Skeletal muscle tissue (tissue), 4 donors: ENCODE measurements around the gene SH2D1A. TPM values are rescaled to one million over a fixed set of nuclear protein-coding genes. Genes with fewer than 3 reads are reported as not detected.

ENCODE experiments used
- H3K27ac ChIP-seq: one replicate; pipeline ENCODE4 v1.7.0; 2013; ENCODE audit warnings: mild to moderate bottlenecking, low read depth, low read length, inconsistent platforms
- H3K27me3 ChIP-seq, 3 donors: one replicate each; pipeline ENCODE4 v1.7.0; 2013; ENCODE audit warnings: low read length in 3 of 3; ENCODE audit not compliant: control insufficient read depth in 3 of 3, insufficient read depth in 3 of 3
- H3K36me3 ChIP-seq, 3 donors: one replicate each; pipeline ENCODE4 v1.7.0; 2013; ENCODE audit warnings: low read length in 3 of 3; ENCODE audit not compliant: control insufficient read depth in 3 of 3, insufficient read depth in 3 of 3
- H3K4me1 ChIP-seq, 3 donors: one replicate each; pipeline ENCODE4 v1.7.0; 2013; ENCODE audit warnings: low read length in 3 of 3, mild to moderate bottlenecking in 3 of 3; ENCODE audit not compliant: control insufficient read depth in 3 of 3, insufficient read depth in 3 of 3
- H3K4me3 ChIP-seq, 3 donors: one replicate each; pipeline ENCODE4 v1.7.0; 2013; ENCODE audit warnings: low read length in 3 of 3
- H3K9ac ChIP-seq, 3 donors: one replicate each; pipeline ENCODE4 v1.7.0; 2013; ENCODE audit warnings: low read length in 3 of 3, mild to moderate bottlenecking in 3 of 3, moderate library complexity in 2 of 3, low read depth in 1 of 3
- H3K9me3 ChIP-seq, 3 donors: one replicate each; pipeline ENCODE4 v1.7.0; 2013; ENCODE audit warnings: low read length in 3 of 3; ENCODE audit not compliant: control insufficient read depth in 3 of 3
- total RNA-seq: library from RNA; depleted of rRNA; stranded (reverse); fragments of >200 nt; gene quantifications from one replicate; pipeline ENCODE4 v1.2.3, GENCODE V29; 2014
- donor health status: Osteomylitis.

SH2D1A gene
- total RNA-seq, 1 donor from 2014 or later, result 1.0 TPM

DNA sequence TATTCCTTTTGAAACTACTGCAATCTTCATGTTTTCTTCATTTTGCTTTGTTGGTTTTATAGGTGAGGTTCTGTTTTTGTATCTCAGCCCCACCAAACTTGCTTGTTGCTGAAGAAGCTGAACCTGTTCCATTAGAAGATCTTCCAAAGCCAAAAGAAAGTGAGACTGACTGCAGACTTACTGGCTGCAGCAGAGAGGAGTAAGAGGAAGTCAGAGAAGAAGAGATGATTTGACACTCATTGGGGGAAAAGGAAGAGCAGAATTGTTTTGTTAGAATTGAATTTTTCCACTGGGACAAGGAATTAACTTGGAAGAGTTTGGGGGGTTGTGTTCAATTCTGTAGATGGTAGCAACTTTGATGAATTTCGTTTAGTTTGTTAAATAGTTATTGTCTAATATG, 10.8 kb upstream of the SH2D1A start:
- H3K36me3 ChIP-seq, result no peaks in the 10 kb centered on the region
- no peaks in the 10 kb centered on the region for H3K4me1 ChIP-seq
- no peak overlapping the region for H3K27ac ChIP-seq
- H3K9ac ChIP-seq, result no peak overlapping the region
- no peaks in the 10 kb centered on the region for H3K9me3 ChIP-seq
- H3K27me3 ChIP-seq, result no peaks in the 10 kb centered on the region
- no peak overlapping the region for H3K4me3 ChIP-seq

DNA sequence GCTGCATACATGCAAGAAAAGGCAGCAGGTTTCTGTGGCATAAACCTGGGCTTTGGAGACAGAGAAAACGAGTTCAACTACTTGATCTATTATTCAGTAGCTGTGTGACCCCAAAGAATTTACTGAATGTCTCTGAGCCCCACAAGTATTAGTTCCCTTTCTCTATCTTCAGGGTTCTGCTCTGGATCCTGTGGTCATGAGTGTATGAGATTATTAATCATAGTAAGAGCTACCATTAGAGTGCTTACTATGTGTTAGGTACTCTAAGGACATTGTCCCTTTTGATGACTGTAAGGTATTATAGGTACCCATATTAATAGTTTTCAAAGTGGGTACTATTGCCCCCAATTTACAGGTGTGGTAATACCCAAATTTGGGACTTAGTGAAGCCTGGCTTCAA, 8.4 kb upstream of the SH2D1A start:
- Histone ChIP-seq H3K4me1 (no peaks in the 10 kb centered on the region), H3K27me3 (no peaks in the 10 kb centered on the region), H3K9ac (no peak overlapping the region), H3K4me3 (no peak overlapping the region), H3K9me3 (no peaks in the 10 kb centered on the region), H3K36me3 (no peaks in the 10 kb centered on the region), H3K27ac (no peak overlapping the region)

DNA sequence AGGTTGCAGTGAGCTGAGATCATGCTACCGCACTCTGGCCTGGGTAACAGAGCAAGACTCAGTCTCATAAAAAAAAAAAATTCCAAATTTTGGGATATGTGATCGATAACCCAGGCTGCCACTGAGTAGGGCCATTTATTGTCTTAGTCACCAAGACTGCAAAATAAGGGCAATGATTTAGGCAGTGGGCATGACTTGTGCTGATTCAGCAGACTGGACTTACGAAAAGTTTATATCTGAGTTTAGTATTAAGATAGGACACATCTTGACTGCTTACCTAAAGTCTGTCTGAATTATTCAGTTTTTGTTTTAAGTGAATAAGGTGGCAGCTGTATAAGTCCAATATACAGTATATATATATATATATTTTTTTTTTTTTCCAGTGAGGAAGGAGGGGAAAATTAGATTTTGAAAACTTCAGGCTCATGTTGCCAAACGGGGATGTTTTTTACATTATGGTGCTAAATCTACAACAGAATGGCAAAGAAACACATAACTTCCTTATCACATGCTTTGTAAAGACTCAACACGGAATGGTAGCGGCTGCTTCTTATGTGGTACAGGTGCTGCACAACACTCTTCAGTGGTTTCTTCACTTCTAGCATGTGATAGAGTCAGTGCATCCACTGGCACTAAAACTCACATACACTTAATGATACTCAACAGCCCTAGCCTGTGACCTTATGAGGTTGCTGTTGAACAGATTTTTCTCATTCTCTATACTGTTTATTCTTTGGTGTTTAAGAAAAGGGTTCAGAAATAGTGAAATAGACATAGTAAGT, 7.4 kb upstream of the SH2D1A start:
- Histone ChIP-seq H3K9ac (no peak overlapping the region), H3K9me3 (no peaks in the 10 kb centered on the region), H3K4me1 (no peaks in the 10 kb centered on the region), H3K4me3 (no peak overlapping the region), H3K36me3 (no peaks in the 10 kb centered on the region), H3K27me3 (no peaks in the 10 kb centered on the region), H3K27ac (no peak overlapping the region)

DNA sequence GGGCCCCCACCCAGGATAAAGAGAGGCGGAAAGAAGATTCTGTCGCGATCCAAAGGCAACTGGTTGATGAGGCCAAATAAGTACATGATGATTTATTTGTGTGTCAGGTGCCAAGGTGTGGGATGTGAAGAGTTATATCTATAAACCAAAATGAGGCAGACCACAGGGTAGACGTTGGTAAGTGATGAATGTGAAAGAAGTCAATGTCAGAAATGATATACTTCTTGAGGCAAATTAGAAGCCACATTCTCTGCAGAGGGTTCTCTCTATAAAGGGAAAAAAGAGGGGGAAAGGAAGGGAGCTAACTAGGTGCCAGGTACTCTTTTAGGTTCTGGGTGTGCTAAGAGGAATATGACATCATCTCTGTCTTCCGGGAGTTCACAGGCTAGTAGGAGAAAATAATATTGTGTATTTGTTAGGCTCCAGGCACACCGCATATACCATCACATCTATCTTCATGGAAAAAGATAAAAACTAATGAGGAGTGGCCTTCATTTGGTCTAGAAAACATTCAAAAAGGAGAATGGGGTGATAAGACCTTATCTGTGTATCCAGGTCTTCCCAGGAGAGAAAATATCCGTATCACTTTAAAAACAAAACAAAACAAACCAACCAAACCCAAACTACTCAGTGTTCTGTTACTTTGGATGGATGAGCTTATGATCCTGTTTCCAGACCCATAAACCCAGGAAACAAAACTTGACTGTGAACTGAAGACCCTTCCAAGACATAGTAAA, 4.8 kb upstream of the SH2D1A start:
- Histone ChIP-seq H3K4me3 (no peak overlapping the region), H3K27ac (no peak overlapping the region), H3K27me3 (no peaks in the 10 kb centered on the region), H3K9me3 (no peaks in the 10 kb centered on the region), H3K4me1 (no peaks in the 10 kb centered on the region), H3K9ac (no peak overlapping the region), H3K36me3 (no peaks in the 10 kb centered on the region)

DNA sequence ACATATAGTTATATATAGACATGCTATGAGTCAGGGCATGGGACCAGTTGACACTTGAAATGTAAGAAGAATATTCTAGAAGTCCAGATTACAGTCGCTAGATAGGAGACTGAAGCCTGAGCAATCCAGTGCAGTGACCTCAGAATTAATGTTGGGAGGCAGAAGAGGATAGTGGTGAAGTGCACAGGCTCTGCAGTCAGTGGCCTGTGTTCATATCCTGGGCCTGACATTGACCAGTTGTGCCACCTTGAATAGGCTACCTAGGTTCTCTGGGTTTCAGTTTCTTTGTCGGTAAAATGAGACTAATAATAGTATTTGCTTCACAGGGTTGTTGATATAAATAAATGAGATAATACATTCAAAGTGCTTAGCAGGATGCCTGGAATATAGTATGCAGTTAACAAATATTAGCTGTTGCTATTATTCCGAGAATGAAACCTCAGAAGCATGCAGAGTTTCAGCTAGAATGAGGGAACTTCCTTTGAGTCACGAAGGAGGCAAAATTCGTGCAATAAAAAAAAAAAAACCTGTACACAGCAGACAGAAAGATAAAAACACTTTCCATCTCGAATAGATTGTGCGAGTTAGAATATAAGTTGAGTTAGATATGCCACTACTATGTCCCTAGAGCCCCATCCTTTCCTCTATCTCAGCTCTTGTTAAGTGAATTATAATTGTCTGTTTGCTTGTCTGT, 4.0 kb upstream of the SH2D1A start:
- Histone ChIP-seq H3K36me3 (no peaks in the 10 kb centered on the region), H3K4me1 (no peaks in the 10 kb centered on the region), H3K4me3 (no peak overlapping the region), H3K9ac (no peak overlapping the region), H3K27ac (no peak overlapping the region), H3K9me3 (no peaks in the 10 kb centered on the region), H3K27me3 (no peaks in the 10 kb centered on the region)

DNA sequence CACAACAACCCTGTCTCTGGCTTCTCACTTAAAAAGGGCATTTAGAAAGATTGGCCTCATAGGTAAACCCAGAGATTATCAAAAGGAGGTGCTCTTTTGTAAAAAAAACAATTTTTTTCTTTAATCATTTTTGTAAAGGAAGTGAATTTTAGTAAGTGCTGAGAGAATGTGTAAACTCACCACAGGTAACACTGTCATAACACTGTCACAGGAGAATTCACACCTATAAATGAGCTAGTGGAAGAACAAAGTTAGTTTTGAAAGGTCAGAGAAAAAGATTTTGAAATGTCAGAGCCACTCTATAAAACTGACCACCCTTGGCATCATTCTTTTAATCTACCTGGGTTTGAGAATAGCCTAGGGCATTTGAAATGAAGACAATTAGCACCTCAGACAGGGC, 3.3 kb upstream of the SH2D1A start:
- Histone ChIP-seq H3K27me3 (no peaks in the 10 kb centered on the region), H3K9ac (no peak overlapping the region), H3K4me1 (no peaks in the 10 kb centered on the region), H3K4me3 (no peak overlapping the region), H3K36me3 (no peaks in the 10 kb centered on the region), H3K27ac (no peak overlapping the region), H3K9me3 (no peaks in the 10 kb centered on the region)

DNA sequence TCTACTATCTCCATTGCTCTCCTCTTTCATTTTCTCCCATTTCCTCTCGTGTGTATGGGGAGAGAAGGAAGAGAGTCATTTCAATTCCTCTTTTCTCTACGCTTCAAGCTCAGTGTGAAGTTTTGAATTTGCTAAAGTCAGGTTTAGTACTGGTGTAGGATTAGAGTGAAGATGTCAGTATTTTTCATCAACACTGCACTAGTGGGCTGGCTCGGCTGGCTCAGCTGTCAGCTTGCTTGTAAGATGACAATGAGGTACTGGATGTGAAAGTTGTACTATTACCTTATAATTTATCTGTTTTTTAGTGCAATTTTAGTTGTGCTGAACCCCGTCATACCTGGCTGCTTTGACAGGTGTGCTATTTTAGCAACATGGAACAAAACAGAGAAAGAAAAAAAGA, 2.1 kb upstream of the SH2D1A start:
- Histone ChIP-seq H3K9ac (no peak overlapping the region), H3K4me3 (no peak overlapping the region), H3K27ac (no peak overlapping the region), H3K9me3 (no peaks in the 10 kb centered on the region), H3K27me3 (no peaks in the 10 kb centered on the region), H3K36me3 (no peaks in the 10 kb centered on the region), H3K4me1 (no peaks in the 10 kb centered on the region)

DNA sequence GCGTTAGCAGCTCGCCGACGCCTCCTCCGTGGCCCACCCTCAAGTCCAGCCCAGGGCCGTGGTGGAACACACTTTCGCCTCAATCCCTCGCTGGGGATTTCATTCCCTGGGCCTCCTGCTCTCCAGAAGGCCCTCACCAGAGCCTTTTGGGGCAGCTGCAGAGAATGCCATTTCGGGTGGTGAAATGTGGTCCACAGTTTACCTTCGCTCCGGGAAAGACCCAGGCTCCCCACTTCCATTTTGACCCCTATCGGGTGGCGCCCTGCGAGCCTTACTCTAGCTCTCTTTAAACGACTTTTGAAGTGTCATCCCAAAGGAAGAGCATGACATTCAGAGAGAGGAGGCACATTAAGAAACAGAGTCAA, 496 bp downstream of the SH2D1A start:
- Histone ChIP-seq H3K9me3 (no peaks in the 10 kb centered on the region), H3K27me3 (no peaks in the 10 kb centered on the region), H3K36me3 (no peaks in the 10 kb centered on the region), H3K27ac (no peak overlapping the region), H3K4me1 (no peaks in the 10 kb centered on the region), H3K9ac (no peak overlapping the region), H3K4me3 (no peak overlapping the region)

DNA sequence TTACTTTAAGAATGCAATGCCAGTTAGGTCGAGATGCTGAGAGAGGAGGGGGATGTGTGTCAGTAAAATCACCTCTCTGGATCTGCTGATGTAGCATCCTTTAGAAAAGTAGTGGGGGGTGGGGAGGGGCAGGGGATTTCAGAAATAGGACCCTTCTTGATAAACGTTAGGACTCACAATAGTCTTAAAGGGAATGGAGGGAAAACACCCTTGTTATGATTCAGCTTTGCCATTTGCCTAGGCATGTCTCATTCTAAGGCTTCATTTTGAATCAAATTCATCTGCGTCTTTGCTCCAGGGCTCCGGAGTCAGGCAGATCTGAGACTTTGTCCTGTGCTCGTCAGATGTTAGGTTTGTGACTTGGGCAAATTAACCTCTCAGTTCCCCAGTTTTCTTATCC, 879 bp downstream of the SH2D1A start:
- Histone ChIP-seq H3K9me3 (no peaks in the 10 kb centered on the region), H3K4me1 (no peaks in the 10 kb centered on the region), H3K36me3 (no peaks in the 10 kb centered on the region), H3K9ac (no peak overlapping the region), H3K4me3 (no peak overlapping the region), H3K27me3 (no peaks in the 10 kb centered on the region), H3K27ac (no peak overlapping the region)

DNA sequence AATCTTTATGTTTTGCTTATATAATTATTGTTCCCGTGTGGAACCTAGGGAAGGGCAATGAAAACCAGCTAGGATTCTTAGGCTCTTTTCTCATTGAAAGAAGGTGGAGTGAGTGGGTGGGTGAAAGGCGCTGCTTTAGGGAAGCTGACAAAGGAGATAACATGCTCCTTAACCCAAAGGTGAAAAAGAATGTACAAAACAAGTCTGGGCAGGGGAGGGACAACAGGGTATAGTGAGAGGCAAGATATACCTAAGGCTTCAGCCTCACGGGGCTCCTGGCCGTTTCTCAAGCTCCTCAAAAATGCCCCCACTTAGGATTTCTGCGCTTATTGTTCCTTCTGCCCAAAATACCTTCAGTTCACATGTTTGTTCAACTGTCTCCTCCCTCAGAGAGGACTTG, 1.8 kb downstream of the SH2D1A start:
- no peaks in the 10 kb centered on the region for H3K9me3 ChIP-seq
- H3K4me3 ChIP-seq, result no peak overlapping the region

More for the DNA sequence above, 1.8 kb downstream of the SH2D1A start:
- H3K36me3 ChIP-seq, result no peaks in the 10 kb centered on the region
- H3K27me3 ChIP-seq, result no peaks in the 10 kb centered on the region
- H3K9ac ChIP-seq, result no peak overlapping the region
- H3K4me1 ChIP-seq, result no peaks in the 10 kb centered on the region
- H3K27ac ChIP-seq, result no peak overlapping the region
